Caco-2 (cell line): ENCODE measurements around the gene GPR83. TPM values are rescaled to one million over a fixed set of nuclear protein-coding genes. Genes with fewer than 3 reads are reported as not detected.
"Not testable (repeated sequence)": the region's sequence is repeated elsewhere in the genome, so short reads cannot be mapped to it uniquely, and the experiment has no call there.

Experiments used
- BruUV-seq: library from RNA; stranded (reverse); fragments of 400-500 nt; replicated peaks from 2 replicates; lab custom pipeline; 2021; lab: Mats Ljungman, UMichigan
- CTCF ChIA-PET: fragments of 300-600 bp; sonication (Branson Sonifier 250); formaldehyde crosslinking; loops from one replicate; lab custom pipeline; 2022; ENCODE audit warnings: antibody characterized with exemption; lab: Charles Lee
- POLR2A ChIA-PET: fragments of 300-600 bp; sonication (Branson Sonifier 250); formaldehyde crosslinking; loops from one replicate; lab custom pipeline; 2022; ENCODE audit warnings: antibody characterized with exemption; lab: Charles Lee
- DNase-seq, 2 experiments: peaks; one replicate each; pipeline versions ENCODE4 v3.0.0 to v3.0.0-alpha.2; 2020 to 2022
- H3K27me3 ChIP-seq: replicated peaks from 2 replicates; pipeline ENCODE4 v1.6.0; 2011; ENCODE audit warnings: low read length; ENCODE audit not compliant: control insufficient read depth, insufficient read depth
- H3K36me3 ChIP-seq: 2 replicates; pipeline ENCODE4 v1.5.1; 2011; ENCODE audit warnings: low read length; ENCODE audit not compliant: control insufficient read depth, insufficient read depth
- H3K4me1 ChIP-seq: fragments of 250-450 bp; sonication (Bioruptor Pico); 2 replicates; pipeline ENCODE4 v1.5.1; 2020; ENCODE audit warnings: mild to moderate bottlenecking
- H3K4me3 ChIP-seq: 2 replicates; pipeline ENCODE4 v1.5.1; 2011; ENCODE audit warnings: low read depth, mild to moderate bottlenecking, control low read depth, low read length
- H3K9me3 ChIP-seq: fragments of 250-450 bp; sonication (Bioruptor Pico); 2 replicates; pipeline ENCODE4 v1.5.1; 2020; ENCODE audit warnings: mild to moderate bottlenecking, moderate library complexity
- H3K27ac Mint-ChIP-seq: one replicate; pipeline ENCODE4 v1.8.0; 2022; ENCODE audit warnings: mixed read lengths; ENCODE audit not compliant: unreplicated experiment
- H3K27me3 Mint-ChIP-seq: one replicate; pipeline ENCODE4 v1.8.0; 2022; ENCODE audit warnings: mixed read lengths; ENCODE audit not compliant: insufficient read depth, unreplicated experiment
- H3K36me3 Mint-ChIP-seq: one replicate; pipeline ENCODE4 v1.8.0; 2022; ENCODE audit warnings: mild to moderate bottlenecking, mixed read lengths; ENCODE audit not compliant: insufficient read depth, unreplicated experiment
- H3K4me1 Mint-ChIP-seq: one replicate; pipeline ENCODE4 v1.8.0; 2022; ENCODE audit warnings: low read depth, mixed read lengths; ENCODE audit not compliant: unreplicated experiment
- H3K4me3 Mint-ChIP-seq: one replicate; pipeline ENCODE4 v1.8.0; 2022; ENCODE audit warnings: mild to moderate bottlenecking, moderate library complexity, mixed read lengths; ENCODE audit not compliant: unreplicated experiment
- H3K9me3 Mint-ChIP-seq: one replicate; pipeline ENCODE4 v1.8.0; 2022; ENCODE audit warnings: mixed read lengths; ENCODE audit not compliant: unreplicated experiment
- CTCF ChIP-seq, 2 experiments: fragments of 200-600 bp in 1 of 2; IDR thresholded peaks; 1 replicate in 1 of 2; 2 replicates in 1 of 2; pipeline versions ENCODE4 v1.5.1 to v1.8.0; 2011 to 2022; ENCODE audit warnings: antibody characterized with exemption in 1 of 2, control low read depth in 1 of 2, inconsistent platforms in 1 of 2, low read depth in 1 of 2, low read length in 1 of 2, mild to moderate bottlenecking in 1 of 2, moderate library complexity in 1 of 2; ENCODE audit not compliant: insufficient read depth in 1 of 2, severe bottlenecking in 1 of 2, unreplicated experiment in 1 of 2
- intact Hi-C: fragments of 100-400 bp; cut with micrococcal nuclease; formaldehyde crosslinking; loops from one replicate; pipeline ENCODE4 v1.10.0; 2022; ENCODE audit not compliant: unreplicated experiment
- total RNA-seq: library from RNA; stranded (reverse); gene quantifications from 2 replicates; pipeline ENCODE4 v1.2.3, GENCODE V29; 2022

The GPR83 gene
- total RNA-seq, 1 experiment from 2014 or later = 2.7 TPM

GRCh38 chr11:94350850-94351563 is 50.2 kb downstream of the GPR83 start:
- H3K27me3 Mint-ChIP-seq, H3K27me3 ChIP-seq, POLR2A ChIA-PET, H3K36me3 Mint-ChIP-seq, H3K9me3 ChIP-seq, intact Hi-C loops, H3K4me3 ChIP-seq, H3K4me1 ChIP-seq, H3K4me3 Mint-ChIP-seq, H3K36me3 ChIP-seq, H3K27ac Mint-ChIP-seq, BruUV-seq, DNase-seq: not testable (repeated sequence)
- CTCF ChIA-PET = interaction anchor here (0.5 kb wide), 1 partner anchor 248 kb away, joined by 3 read pairs; no protein-coding TSS in a partner anchor
- Mint-ChIP-seq H3K9me3 (peaks cover 18% of the 10 kb centered on the region), H3K4me1 (peaks cover 11% of the 10 kb centered on the region)

GRCh38 chr11:94346311-94346710 is 54.9 kb downstream of the GPR83 start:
- CTCF ChIA-PET, H3K27ac Mint-ChIP-seq, intact Hi-C loops, H3K27me3 ChIP-seq, BruUV-seq, H3K4me1 ChIP-seq, H3K36me3 Mint-ChIP-seq, H3K36me3 ChIP-seq, H3K9me3 ChIP-seq, H3K4me3 Mint-ChIP-seq, DNase-seq, H3K27me3 Mint-ChIP-seq, POLR2A ChIA-PET, H3K4me3 ChIP-seq: not testable (repeated sequence)
- peaks cover 20% of the 10 kb centered on the region for H3K9me3 Mint-ChIP-seq
- peaks cover 18% of the 10 kb centered on the region for H3K4me1 Mint-ChIP-seq

GRCh38 chr11:94343495-94343894 is 57.7 kb downstream of the GPR83 start:
- Mint-ChIP-seq H3K36me3 (no peaks in the 10 kb centered on the region), H3K4me1 (peaks cover 9% of the 10 kb centered on the region), H3K4me3 (no peak overlapping the region), H3K9me3 (peaks cover 20% of the 10 kb centered on the region), H3K27me3 (no peaks in the 10 kb centered on the region), H3K27ac (no peak overlapping the region)
- CTCF ChIA-PET = no interaction called here
- intact Hi-C loops = no loop called here
- POLR2A ChIA-PET = no interaction called here
- Histone ChIP-seq H3K4me3 (no peak overlapping the region), H3K9me3 (peaks cover 8% of the 10 kb centered on the region; the same call in 1 of the 2 replicates), H3K36me3 (no peaks in the 10 kb centered on the region), H3K27me3 (no peaks in the 10 kb centered on the region), H3K4me1 (no peaks in the 10 kb centered on the region)
- no peak for TF ChIP-seq CTCF (IDR thresholded peaks at IDR 0.05; ENCODE audit: insufficient read depth in 1 of 2, low read depth in 1 of 2, low read length in 1 of 2, severe bottlenecking in 1 of 2, unreplicated experiment in 1 of 2)
- BruUV-seq = no TSS peak
- no peak for DNase-seq

- TF ChIP-seq CTCF (IDR thresholded peaks at IDR 0.05; ENCODE audit: insufficient read depth in 1 of 2, low read depth in 1 of 2, low read length in 1 of 2, severe bottlenecking in 1 of 2, unreplicated experiment in 1 of 2) = no peak
- H3K4me3 Mint-ChIP-seq = no peak overlapping the region
- POLR2A ChIA-PET = interaction anchor here (0.6 kb wide), 1 partner anchor 681 kb away, joined by 3 read pairs; the partner anchor contains the start of gene CEP295
- H3K9me3 ChIP-seq = peaks cover 8% of the 10 kb centered on the region; the same call in 1 of the 2 replicates
- H3K36me3 ChIP-seq = no peaks in the 10 kb centered on the region
- H3K4me1 ChIP-seq = no peaks in the 10 kb centered on the region
- CTCF ChIA-PET = no interaction called here
- no peaks in the 10 kb centered on the region for H3K27me3 ChIP-seq
- H3K4me1 Mint-ChIP-seq = peaks cover 9% of the 10 kb centered on the region
- peaks cover 15% of the 10 kb centered on the region for H3K9me3 Mint-ChIP-seq
- H3K27ac Mint-ChIP-seq = no peak overlapping the region
- no peak overlapping the region for H3K4me3 ChIP-seq
- peaks cover 3% of the 10 kb centered on the region for H3K27me3 Mint-ChIP-seq
- H3K36me3 Mint-ChIP-seq = no peaks in the 10 kb centered on the region
- BruUV-seq = no TSS peak
- DNase-seq = no peak
- intact Hi-C loops = no loop called here
Measured at GRCh38 chr11:94342250-94342649, 59.0 kb downstream of the GPR83 start.
